HL-60 (cell line): ENCODE data around the gene GSTT2B.

Source experiments
- POLR2AphosphoS5 ChIP-seq: IDR thresholded peaks from 2 replicates; pipeline ENCODE4 v1.6.1; 2012; ENCODE audit warnings: low read depth
- SPI1 ChIP-seq: IDR thresholded peaks from 2 replicates; pipeline ENCODE4 v1.6.1; 2012; ENCODE audit warnings: low read depth, mild to moderate bottlenecking, borderline replicate concordance
- TF ChIP-seq, protein P1 (sequence below): IDR thresholded peaks from one replicate; pipeline ENCODE4 v1.5.1; 2011; ENCODE audit warnings: low read length, control low read depth, inconsistent platforms; ENCODE audit not compliant: insufficient read depth
- TF ChIP-seq, protein P2 (sequence below): IDR thresholded peaks from 2 replicates; pipeline ENCODE4 v1.6.1; 2012; ENCODE audit warnings: low read depth; ENCODE audit not compliant: insufficient replicate concordance

- TF ChIP-seq, protein P1, sequence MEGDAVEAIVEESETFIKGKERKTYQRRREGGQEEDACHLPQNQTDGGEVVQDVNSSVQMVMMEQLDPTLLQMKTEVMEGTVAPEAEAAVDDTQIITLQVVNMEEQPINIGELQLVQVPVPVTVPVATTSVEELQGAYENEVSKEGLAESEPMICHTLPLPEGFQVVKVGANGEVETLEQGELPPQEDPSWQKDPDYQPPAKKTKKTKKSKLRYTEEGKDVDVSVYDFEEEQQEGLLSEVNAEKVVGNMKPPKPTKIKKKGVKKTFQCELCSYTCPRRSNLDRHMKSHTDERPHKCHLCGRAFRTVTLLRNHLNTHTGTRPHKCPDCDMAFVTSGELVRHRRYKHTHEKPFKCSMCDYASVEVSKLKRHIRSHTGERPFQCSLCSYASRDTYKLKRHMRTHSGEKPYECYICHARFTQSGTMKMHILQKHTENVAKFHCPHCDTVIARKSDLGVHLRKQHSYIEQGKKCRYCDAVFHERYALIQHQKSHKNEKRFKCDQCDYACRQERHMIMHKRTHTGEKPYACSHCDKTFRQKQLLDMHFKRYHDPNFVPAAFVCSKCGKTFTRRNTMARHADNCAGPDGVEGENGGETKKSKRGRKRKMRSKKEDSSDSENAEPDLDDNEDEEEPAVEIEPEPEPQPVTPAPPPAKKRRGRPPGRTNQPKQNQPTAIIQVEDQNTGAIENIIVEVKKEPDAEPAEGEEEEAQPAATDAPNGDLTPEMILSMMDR: no peak
- peak; percentile 57; the same call in 1 of the 2 replicates for TF ChIP-seq SPI1
- TF ChIP-seq POLR2AphosphoS5: peak; percentile 99
- TF ChIP-seq, protein P2, sequence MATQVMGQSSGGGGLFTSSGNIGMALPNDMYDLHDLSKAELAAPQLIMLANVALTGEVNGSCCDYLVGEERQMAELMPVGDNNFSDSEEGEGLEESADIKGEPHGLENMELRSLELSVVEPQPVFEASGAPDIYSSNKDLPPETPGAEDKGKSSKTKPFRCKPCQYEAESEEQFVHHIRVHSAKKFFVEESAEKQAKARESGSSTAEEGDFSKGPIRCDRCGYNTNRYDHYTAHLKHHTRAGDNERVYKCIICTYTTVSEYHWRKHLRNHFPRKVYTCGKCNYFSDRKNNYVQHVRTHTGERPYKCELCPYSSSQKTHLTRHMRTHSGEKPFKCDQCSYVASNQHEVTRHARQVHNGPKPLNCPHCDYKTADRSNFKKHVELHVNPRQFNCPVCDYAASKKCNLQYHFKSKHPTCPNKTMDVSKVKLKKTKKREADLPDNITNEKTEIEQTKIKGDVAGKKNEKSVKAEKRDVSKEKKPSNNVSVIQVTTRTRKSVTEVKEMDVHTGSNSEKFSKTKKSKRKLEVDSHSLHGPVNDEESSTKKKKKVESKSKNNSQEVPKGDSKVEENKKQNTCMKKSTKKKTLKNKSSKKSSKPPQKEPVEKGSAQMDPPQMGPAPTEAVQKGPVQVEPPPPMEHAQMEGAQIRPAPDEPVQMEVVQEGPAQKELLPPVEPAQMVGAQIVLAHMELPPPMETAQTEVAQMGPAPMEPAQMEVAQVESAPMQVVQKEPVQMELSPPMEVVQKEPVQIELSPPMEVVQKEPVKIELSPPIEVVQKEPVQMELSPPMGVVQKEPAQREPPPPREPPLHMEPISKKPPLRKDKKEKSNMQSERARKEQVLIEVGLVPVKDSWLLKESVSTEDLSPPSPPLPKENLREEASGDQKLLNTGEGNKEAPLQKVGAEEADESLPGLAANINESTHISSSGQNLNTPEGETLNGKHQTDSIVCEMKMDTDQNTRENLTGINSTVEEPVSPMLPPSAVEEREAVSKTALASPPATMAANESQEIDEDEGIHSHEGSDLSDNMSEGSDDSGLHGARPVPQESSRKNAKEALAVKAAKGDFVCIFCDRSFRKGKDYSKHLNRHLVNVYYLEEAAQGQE: no peak
Observed at GRCh38 chr22:23913661-23914353, 47.2 kb downstream of the GSTT2B start.
